SK-N-SH treated with all-trans-retinoic acid at 6 μM for 48 hours (cell line): ENCODE measurements around the gene TFR2.

ENCODE experiments used
- ATAC-seq: fragments of 200-7000 bp; cut with Tn5 transposase; 3 replicates; pipeline ENCODE4 v1.9.1; 2020; ENCODE audit warnings: mild to moderate bottlenecking, moderate library complexity
- ARNTL ChIP-seq: fragments of 450-650 bp; formaldehyde crosslinking; IDR thresholded peaks from 2 replicates; pipeline ENCODE4 v1.5.0; 2020; ENCODE audit warnings: low read depth, mild to moderate bottlenecking, moderate library complexity, borderline replicate concordance
- BACH2 ChIP-seq: fragments of 250-450 bp; sonication (Bioruptor Pico); IDR thresholded peaks from 2 replicates; pipeline ENCODE4 v1.9.0; 2021; ENCODE audit warnings: mild to moderate bottlenecking, borderline replicate concordance
- CSDC2 ChIP-seq: fragments of 250-450 bp; sonication (Bioruptor Pico); IDR thresholded peaks from 2 replicates; pipeline ENCODE4 v1.5.0; 2020; ENCODE audit warnings: mild to moderate bottlenecking, moderate library complexity
- ESRRG ChIP-seq: fragments of 250-450 bp; sonication (Bioruptor Pico); IDR thresholded peaks from 2 replicates; pipeline ENCODE4 v1.6.1; 2021; ENCODE audit warnings: mild to moderate bottlenecking
- GLIS3 ChIP-seq: fragments of 250-450 bp; sonication (Bioruptor Pico); IDR thresholded peaks from 2 replicates; pipeline ENCODE4 v1.5.0; 2020; ENCODE audit warnings: mild to moderate bottlenecking, moderate library complexity
- ISL1 ChIP-seq: fragments of 250-450 bp; sonication (Bioruptor Pico); IDR thresholded peaks from 2 replicates; pipeline ENCODE4 v2.1.2; 2022; ENCODE audit warnings: mild to moderate bottlenecking, moderate library complexity
- OSR1 ChIP-seq: fragments of 250-450 bp; sonication (Bioruptor Pico); IDR thresholded peaks from 2 replicates; pipeline ENCODE4 v1.8.0; 2022; ENCODE audit warnings: moderate library complexity, mild to moderate bottlenecking, inconsistent platforms
- PATZ1 ChIP-seq: fragments of 250-450 bp; sonication (Bioruptor Pico); IDR thresholded peaks from 2 replicates; pipeline ENCODE4 v1.8.0; 2020; ENCODE audit warnings: mild to moderate bottlenecking, moderate library complexity, borderline replicate concordance
- POU6F1 ChIP-seq: fragments of 250-450 bp; sonication (Bioruptor Pico); IDR thresholded peaks from 2 replicates; pipeline ENCODE4 v1.8.0; 2021; ENCODE audit warnings: low read depth, mild to moderate bottlenecking, moderate library complexity, borderline replicate concordance
- PPARA ChIP-seq: fragments of 250-450 bp; sonication (Bioruptor Pico); IDR thresholded peaks from 2 replicates; pipeline ENCODE4 v1.5.0; 2020; ENCODE audit warnings: mild to moderate bottlenecking, borderline replicate concordance
- RARB ChIP-seq: fragments of 250-450 bp; sonication (Bioruptor Pico); IDR thresholded peaks from 2 replicates; pipeline ENCODE4 v1.8.0; 2021; ENCODE audit warnings: mild to moderate bottlenecking, moderate library complexity
- TCF4 ChIP-seq: fragments of 250-450 bp; sonication (Bioruptor Pico); IDR thresholded peaks from 2 replicates; pipeline ENCODE4 v1.8.0; 2021; ENCODE audit warnings: mild to moderate bottlenecking, moderate library complexity, borderline replicate concordance
- TOX ChIP-seq: fragments of 250-450 bp; sonication (Bioruptor Pico); IDR thresholded peaks from 2 replicates; pipeline ENCODE4 v1.8.0; 2021; ENCODE audit warnings: mild to moderate bottlenecking, moderate library complexity, borderline replicate concordance
- ZC3H10 ChIP-seq: fragments of 250-450 bp; sonication (Bioruptor Pico); IDR thresholded peaks from 2 replicates; pipeline ENCODE4 v1.5.1; 2021; ENCODE audit warnings: mild to moderate bottlenecking, moderate library complexity
- ZFP30 ChIP-seq: fragments of 450-650 bp; formaldehyde crosslinking; IDR thresholded peaks from 2 replicates; pipeline ENCODE4 v1.5.0; 2022; ENCODE audit warnings: mild to moderate bottlenecking, moderate library complexity
- ZNF565 ChIP-seq: fragments of 450-650 bp; formaldehyde crosslinking; conservative IDR thresholded peaks from 2 replicates; pipeline ENCODE4 v1.5.0; 2020; ENCODE audit warnings: low read depth, mild to moderate bottlenecking, moderate library complexity
- ZNF70 ChIP-seq: fragments of 450-650 bp; formaldehyde crosslinking; IDR thresholded peaks from 2 replicates; pipeline ENCODE4 v1.5.0; 2020; ENCODE audit warnings: mild to moderate bottlenecking, moderate library complexity
- ZNF8 ChIP-seq: fragments of 450-650 bp; formaldehyde crosslinking; IDR thresholded peaks from 2 replicates; pipeline ENCODE4 v1.5.0; 2020; ENCODE audit warnings: mild to moderate bottlenecking, moderate library complexity
- TF ChIP-seq, protein P1 (sequence below): fragments of 250-450 bp; sonication (Bioruptor Pico); IDR thresholded peaks from 2 replicates; pipeline ENCODE4 v1.5.0; 2020; ENCODE audit warnings: mild to moderate bottlenecking, moderate library complexity
- TF ChIP-seq, protein P2 (sequence below): fragments of 250-450 bp; sonication (Bioruptor Pico); IDR thresholded peaks from 2 replicates; pipeline ENCODE4 v1.5.1; 2021; ENCODE audit warnings: mild to moderate bottlenecking, moderate library complexity

TFR2 gene

GRCh38 chr7:100620804-100621203 lies 20.5 kb downstream of the TFR2 start (continued):
- TF ChIP-seq BACH2 (CRISPR knock-in tag) = no peak
- no peak for TF ChIP-seq ARNTL (CRISPR knock-in tag)

GRCh38 chr7:100620239-100620638 lies 21.1 kb downstream of the TFR2 start:
- no peak for ATAC-seq
- no peak for TF ChIP-seq ZC3H10
- TF ChIP-seq PATZ1 = no peak
- TF ChIP-seq ISL1 (CRISPR knock-in tag) = no peak
- TF ChIP-seq GLIS3 (CRISPR knock-in tag) = no peak
- no peak for TF ChIP-seq TOX (CRISPR knock-in tag)
- no peak for TF ChIP-seq ARNTL (CRISPR knock-in tag)
- no peak for TF ChIP-seq PPARA (CRISPR knock-in tag)
- TF ChIP-seq ZFP30 (CRISPR knock-in tag) = no peak
- TF ChIP-seq, protein P1, sequence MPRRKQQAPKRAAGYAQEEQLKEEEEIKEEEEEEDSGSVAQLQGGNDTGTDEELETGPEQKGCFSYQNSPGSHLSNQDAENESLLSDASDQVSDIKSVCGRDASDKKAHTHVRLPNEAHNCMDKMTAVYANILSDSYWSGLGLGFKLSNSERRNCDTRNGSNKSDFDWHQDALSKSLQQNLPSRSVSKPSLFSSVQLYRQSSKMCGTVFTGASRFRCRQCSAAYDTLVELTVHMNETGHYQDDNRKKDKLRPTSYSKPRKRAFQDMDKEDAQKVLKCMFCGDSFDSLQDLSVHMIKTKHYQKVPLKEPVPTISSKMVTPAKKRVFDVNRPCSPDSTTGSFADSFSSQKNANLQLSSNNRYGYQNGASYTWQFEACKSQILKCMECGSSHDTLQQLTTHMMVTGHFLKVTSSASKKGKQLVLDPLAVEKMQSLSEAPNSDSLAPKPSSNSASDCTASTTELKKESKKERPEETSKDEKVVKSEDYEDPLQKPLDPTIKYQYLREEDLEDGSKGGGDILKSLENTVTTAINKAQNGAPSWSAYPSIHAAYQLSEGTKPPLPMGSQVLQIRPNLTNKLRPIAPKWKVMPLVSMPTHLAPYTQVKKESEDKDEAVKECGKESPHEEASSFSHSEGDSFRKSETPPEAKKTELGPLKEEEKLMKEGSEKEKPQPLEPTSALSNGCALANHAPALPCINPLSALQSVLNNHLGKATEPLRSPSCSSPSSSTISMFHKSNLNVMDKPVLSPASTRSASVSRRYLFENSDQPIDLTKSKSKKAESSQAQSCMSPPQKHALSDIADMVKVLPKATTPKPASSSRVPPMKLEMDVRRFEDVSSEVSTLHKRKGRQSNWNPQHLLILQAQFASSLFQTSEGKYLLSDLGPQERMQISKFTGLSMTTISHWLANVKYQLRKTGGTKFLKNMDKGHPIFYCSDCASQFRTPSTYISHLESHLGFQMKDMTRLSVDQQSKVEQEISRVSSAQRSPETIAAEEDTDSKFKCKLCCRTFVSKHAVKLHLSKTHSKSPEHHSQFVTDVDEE = no peak
- no peak for TF ChIP-seq ESRRG
- TF ChIP-seq ZNF8 (CRISPR knock-in tag) = no peak
- TF ChIP-seq, protein P2, sequence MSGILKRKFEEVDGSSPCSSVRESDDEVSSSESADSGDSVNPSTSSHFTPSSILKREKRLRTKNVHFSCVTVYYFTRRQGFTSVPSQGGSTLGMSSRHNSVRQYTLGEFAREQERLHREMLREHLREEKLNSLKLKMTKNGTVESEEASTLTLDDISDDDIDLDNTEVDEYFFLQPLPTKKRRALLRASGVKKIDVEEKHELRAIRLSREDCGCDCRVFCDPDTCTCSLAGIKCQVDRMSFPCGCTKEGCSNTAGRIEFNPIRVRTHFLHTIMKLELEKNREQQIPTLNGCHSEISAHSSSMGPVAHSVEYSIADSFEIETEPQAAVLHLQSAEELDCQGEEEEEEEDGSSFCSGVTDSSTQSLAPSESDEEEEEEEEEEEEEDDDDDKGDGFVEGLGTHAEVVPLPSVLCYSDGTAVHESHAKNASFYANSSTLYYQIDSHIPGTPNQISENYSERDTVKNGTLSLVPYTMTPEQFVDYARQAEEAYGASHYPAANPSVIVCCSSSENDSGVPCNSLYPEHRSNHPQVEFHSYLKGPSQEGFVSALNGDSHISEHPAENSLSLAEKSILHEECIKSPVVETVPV (CRISPR knock-in tag) = no peak
- no peak for TF ChIP-seq BACH2 (CRISPR knock-in tag)
- no peak for TF ChIP-seq TCF4
- no peak for TF ChIP-seq ZNF70 (CRISPR knock-in tag)
- no peak for TF ChIP-seq POU6F1

GRCh38 chr7:100614308-100614861 lies 27.0 kb downstream of the TFR2 start:
- TF ChIP-seq PPARA (CRISPR knock-in tag) (no peak), CSDC2 (no peak), POU6F1 (no peak), ESRRG (no peak), ZNF8 (CRISPR knock-in tag) (no peak)
- no peak for ATAC-seq

DNA sequence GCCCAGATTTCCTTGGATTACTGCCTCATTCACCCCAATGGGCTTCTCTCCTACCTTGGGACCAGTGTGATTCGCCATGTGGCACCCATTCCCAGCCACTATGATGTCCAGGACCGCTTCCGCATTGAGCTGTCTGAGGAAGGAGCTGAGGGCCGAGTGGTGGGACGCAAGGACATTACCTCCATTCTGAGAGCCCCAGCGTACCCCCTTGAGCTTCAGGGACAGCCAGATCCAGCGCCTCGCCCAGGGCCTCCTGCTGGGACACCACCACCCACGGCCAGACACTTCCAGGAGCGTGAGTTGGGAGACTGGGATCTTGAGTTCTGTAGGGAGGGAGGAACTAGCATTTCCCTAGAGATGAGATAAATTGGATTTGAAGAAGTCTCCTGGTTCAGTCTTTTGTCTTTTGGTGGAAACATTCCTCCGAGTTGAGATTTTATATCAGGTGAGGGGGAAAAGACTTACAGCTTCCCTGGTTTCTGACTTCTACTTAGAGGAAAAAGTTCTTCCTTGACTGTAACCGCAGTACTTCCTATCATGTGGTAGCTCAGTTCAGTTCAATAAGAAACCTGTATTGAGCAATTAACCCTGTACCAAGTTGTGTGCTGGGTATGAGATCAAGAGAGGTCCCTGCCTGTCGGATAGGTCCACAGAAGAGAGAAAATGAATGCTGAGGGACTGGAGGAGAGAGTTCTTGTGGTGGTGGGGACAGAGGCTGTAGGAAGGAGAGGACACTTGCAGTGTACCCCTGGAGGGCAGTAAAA lies 27.8 kb downstream of the TFR2 start:
- no peak for ATAC-seq
- TF ChIP-seq, protein P1 = no peak
- TF ChIP-seq TOX (CRISPR knock-in tag) (no peak), PPARA (CRISPR knock-in tag) (no peak), OSR1 (CRISPR knock-in tag) (no peak), BACH2 (CRISPR knock-in tag) (no peak), ARNTL (CRISPR knock-in tag) (no peak), ISL1 (CRISPR knock-in tag) (no peak), ZFP30 (CRISPR knock-in tag) (no peak), ZNF565 (CRISPR knock-in tag) (no peak), POU6F1 (no peak), TCF4 (no peak), ESRRG (no peak), RARB (no peak)
